Measurements from ENCODE around the gene MLLT6.

DNA sequence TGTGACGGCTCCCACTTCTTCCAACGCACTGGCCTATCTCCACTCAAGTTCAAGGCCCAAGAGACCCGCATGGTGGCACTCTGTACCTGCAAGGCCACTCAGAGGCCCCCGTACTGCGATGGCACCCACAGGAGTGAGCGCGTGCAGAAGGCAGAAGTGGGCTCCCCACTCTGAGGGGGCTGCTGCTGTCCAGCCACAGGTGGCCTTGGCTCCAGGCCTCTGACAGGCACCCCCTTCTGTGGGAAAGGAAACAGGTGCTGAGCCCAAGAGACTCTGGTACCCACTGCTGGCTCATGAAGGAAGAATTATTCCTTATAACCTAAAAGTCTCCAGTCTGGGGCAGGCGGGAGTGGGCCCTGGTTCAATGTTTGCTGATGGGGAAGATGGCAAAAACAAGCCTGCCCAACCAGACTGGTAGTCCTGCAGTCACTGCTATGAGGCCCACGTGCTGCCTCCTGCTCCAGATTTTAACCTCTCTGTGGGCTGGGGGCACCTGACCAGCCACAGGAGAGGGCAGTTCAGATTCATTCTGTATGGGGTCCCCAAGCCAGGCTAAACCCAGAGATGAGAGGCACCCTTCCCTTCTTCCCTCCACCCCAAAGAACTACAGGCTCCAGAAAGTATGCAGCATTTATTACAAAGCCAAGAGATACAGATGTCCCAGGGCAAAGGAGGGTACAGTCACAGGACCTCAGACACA, 28.4 kb downstream of the MLLT6 start:
- TF ChIP-seq, protein P1, sequence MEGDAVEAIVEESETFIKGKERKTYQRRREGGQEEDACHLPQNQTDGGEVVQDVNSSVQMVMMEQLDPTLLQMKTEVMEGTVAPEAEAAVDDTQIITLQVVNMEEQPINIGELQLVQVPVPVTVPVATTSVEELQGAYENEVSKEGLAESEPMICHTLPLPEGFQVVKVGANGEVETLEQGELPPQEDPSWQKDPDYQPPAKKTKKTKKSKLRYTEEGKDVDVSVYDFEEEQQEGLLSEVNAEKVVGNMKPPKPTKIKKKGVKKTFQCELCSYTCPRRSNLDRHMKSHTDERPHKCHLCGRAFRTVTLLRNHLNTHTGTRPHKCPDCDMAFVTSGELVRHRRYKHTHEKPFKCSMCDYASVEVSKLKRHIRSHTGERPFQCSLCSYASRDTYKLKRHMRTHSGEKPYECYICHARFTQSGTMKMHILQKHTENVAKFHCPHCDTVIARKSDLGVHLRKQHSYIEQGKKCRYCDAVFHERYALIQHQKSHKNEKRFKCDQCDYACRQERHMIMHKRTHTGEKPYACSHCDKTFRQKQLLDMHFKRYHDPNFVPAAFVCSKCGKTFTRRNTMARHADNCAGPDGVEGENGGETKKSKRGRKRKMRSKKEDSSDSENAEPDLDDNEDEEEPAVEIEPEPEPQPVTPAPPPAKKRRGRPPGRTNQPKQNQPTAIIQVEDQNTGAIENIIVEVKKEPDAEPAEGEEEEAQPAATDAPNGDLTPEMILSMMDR (IDR thresholded peaks at IDR 0.05), result no peak
- TF ChIP-seq, protein P2, sequence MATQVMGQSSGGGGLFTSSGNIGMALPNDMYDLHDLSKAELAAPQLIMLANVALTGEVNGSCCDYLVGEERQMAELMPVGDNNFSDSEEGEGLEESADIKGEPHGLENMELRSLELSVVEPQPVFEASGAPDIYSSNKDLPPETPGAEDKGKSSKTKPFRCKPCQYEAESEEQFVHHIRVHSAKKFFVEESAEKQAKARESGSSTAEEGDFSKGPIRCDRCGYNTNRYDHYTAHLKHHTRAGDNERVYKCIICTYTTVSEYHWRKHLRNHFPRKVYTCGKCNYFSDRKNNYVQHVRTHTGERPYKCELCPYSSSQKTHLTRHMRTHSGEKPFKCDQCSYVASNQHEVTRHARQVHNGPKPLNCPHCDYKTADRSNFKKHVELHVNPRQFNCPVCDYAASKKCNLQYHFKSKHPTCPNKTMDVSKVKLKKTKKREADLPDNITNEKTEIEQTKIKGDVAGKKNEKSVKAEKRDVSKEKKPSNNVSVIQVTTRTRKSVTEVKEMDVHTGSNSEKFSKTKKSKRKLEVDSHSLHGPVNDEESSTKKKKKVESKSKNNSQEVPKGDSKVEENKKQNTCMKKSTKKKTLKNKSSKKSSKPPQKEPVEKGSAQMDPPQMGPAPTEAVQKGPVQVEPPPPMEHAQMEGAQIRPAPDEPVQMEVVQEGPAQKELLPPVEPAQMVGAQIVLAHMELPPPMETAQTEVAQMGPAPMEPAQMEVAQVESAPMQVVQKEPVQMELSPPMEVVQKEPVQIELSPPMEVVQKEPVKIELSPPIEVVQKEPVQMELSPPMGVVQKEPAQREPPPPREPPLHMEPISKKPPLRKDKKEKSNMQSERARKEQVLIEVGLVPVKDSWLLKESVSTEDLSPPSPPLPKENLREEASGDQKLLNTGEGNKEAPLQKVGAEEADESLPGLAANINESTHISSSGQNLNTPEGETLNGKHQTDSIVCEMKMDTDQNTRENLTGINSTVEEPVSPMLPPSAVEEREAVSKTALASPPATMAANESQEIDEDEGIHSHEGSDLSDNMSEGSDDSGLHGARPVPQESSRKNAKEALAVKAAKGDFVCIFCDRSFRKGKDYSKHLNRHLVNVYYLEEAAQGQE (IDR thresholded peaks at IDR 0.05; ENCODE audit: insufficient read depth in 1 of 2, low read depth in 2 of 2, low read length in 1 of 2), result no peak
- TF ChIP-seq POLR2AphosphoS5 (IDR thresholded peaks at IDR 0.05; ENCODE audit: low read depth, low read length) (no peak), SIN3A (IDR thresholded peaks at IDR 0.05; ENCODE audit: borderline replicate concordance, insufficient read depth, low read depth, low read length) (no peak)

Data from Panc1 (cell line).